Measurements from ENCODE around the gene PRDM15. TPM values are rescaled to one million over a fixed set of nuclear protein-coding genes. Genes with fewer than 3 reads are reported as not detected.

PRDM15 gene
- total and polyA plus RNA-seq, 2 donors (not counting 3 experiments of a cell fraction or from before 2014, with no cell fraction given) = 11.8 to 12.9 TPM

DNA sequence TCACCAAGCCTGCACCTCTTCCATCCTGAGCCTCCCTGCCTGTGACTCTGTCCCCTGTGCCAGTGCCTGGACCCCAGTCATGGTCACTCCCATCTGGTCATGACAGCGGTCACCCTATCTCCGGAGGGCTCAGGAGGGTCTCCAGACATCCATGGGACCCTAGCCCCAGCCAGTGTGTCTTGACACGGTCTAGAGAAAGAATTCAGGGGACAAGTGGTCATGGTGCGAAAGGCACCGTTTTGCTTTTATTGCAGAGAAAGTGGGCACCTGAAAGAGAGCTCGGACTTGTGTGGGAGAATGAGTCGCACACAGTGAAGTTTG, 107.6 kb downstream of the PRDM15 start:
- BruUV-seq (replicated peaks) = no TSS peak
- Histone ChIP-seq H3K4me1 (ENCODE audit: control insufficient read depth, extremely low read depth, insufficient read depth, low read length) (no peaks in the 10 kb centered on the region), H2AFZ (ENCODE audit: low read depth, low read length) (no peak overlapping the region), H3K9me3 (replicated peaks; ENCODE audit: control insufficient read depth, insufficient read depth, low read length) (no peaks in the 10 kb centered on the region), H3K79me2 (ENCODE audit: control insufficient read depth, insufficient read depth, low read length) (no peaks in the 10 kb centered on the region), H3K9ac (replicated peaks; ENCODE audit: extremely low read depth, insufficient read depth, low read length) (no peak overlapping the region), H3K4me2 (ENCODE audit: insufficient read depth, low read length) (no peak overlapping the region), H3K36me3 (ENCODE audit: control insufficient read depth in 2 of 2, extremely low read depth in 1 of 2, insufficient read depth in 2 of 2, low read length in 2 of 2) (no peaks in the 10 kb centered on the region), H4K20me1 (replicated peaks; ENCODE audit: control insufficient read depth, extremely low read depth, insufficient read depth, low read length) (no peaks in the 10 kb centered on the region), H3K27me3 (ENCODE audit: control insufficient read depth in 2 of 2, insufficient read depth in 2 of 2, low read length in 2 of 2) (peaks cover 58 to 77% of the 10 kb centered on the region in 2 experiments), H3K27ac (ENCODE audit: insufficient read depth, low read depth, low read length) (no peak overlapping the region), H3K9me1 (replicated peaks; ENCODE audit: control insufficient read depth, extremely low read depth, insufficient read depth, low read length) (no peaks in the 10 kb centered on the region), H3K4me3 (replicated peaks in 1 of 3; ENCODE audit: insufficient read depth in 1 of 3, low read depth in 1 of 3, low read length in 3 of 3) (no peak overlapping the region)
- ChIA-PET CTCF (interaction anchor here (0.9 to 2.1 kb wide), 2 partner anchors 159 to 488 kb away, joined by 5 to 8 read pairs; no protein-coding TSS in a partner anchor), POLR2A (no interaction called here)
- intact Hi-C loops (cut with micrococcal nuclease) = no loop called here
- FAIRE-seq (no peak), DNase-seq (ENCODE audit: low read depth, low spot score) (no peak)
- TF ChIP-seq MYC (IDR thresholded peaks at IDR 0.05; ENCODE audit: low read depth, low read length) (no peak), EZH2 (IDR thresholded peaks at IDR 0.05; ENCODE audit: borderline replicate concordance, low read depth, low read length, severe bottlenecking) (no peak), FOS (IDR thresholded peaks at IDR 0.05; ENCODE audit: borderline replicate concordance, insufficient read depth, low read length) (no peak), POLR2A (IDR thresholded peaks at IDR 0.05; ENCODE audit: low read depth, low read length) (no peak), POLR2AphosphoS5 (IDR thresholded peaks at IDR 0.05; ENCODE audit: insufficient read depth, low read depth, low read length) (no peak), GATA2 (IDR thresholded peaks at IDR 0.05; ENCODE audit: insufficient read depth, insufficient read length, low read depth, low read length) (no peak), JUN (IDR thresholded peaks at IDR 0.05; ENCODE audit: borderline replicate concordance, insufficient read depth, insufficient read length, low read depth) (no peak)
- TF ChIP-seq, protein P1, sequence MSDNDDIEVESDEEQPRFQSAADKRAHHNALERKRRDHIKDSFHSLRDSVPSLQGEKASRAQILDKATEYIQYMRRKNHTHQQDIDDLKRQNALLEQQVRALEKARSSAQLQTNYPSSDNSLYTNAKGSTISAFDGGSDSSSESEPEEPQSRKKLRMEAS (IDR thresholded peaks at IDR 0.05; ENCODE audit: insufficient read depth, insufficient read length) = no peak
- TF ChIP-seq, protein P2, sequence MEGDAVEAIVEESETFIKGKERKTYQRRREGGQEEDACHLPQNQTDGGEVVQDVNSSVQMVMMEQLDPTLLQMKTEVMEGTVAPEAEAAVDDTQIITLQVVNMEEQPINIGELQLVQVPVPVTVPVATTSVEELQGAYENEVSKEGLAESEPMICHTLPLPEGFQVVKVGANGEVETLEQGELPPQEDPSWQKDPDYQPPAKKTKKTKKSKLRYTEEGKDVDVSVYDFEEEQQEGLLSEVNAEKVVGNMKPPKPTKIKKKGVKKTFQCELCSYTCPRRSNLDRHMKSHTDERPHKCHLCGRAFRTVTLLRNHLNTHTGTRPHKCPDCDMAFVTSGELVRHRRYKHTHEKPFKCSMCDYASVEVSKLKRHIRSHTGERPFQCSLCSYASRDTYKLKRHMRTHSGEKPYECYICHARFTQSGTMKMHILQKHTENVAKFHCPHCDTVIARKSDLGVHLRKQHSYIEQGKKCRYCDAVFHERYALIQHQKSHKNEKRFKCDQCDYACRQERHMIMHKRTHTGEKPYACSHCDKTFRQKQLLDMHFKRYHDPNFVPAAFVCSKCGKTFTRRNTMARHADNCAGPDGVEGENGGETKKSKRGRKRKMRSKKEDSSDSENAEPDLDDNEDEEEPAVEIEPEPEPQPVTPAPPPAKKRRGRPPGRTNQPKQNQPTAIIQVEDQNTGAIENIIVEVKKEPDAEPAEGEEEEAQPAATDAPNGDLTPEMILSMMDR (IDR thresholded peaks at IDR 0.05; ENCODE audit: extremely low read depth in 1 of 2, insufficient read depth in 1 of 2, low read depth in 1 of 2, low read length in 2 of 2) = no peak
- dilution Hi-C loops (cut with MboI; ENCODE audit: extremely low pct_ligation_motif_present, low sequenced_read_pairs) = no loop called here
